C4-2B (cell line): ENCODE measurements around the gene CTAGE6.
"Not testable (repeated sequence)": the region's sequence is repeated elsewhere in the genome, so short reads cannot be mapped to it uniquely, and the experiment has no call there.

ENCODE experiments used
- H3K27ac ChIP-seq: fragments of 450-650 bp; 2 replicates; pipeline ENCODE4 v1.5.1; 2017
- CTCF ChIP-seq: fragments of 450-650 bp; conservative IDR thresholded peaks from 2 replicates; pipeline ENCODE4 v1.5.1; 2017; ENCODE audit warnings: mild to moderate bottlenecking
- ZFX ChIP-seq: fragments of 450-650 bp; IDR thresholded peaks from 2 replicates; pipeline ENCODE4 v1.6.1; 2017

The CTAGE6 gene

GRCh38 chr7:143735962-143736361, 21.5 kb downstream of the CTAGE6 start:
- TF ChIP-seq ZFX = no peak
- no peak for TF ChIP-seq CTCF

GRCh38 chr7:143733876-143734275, 23.6 kb downstream of the CTAGE6 start:
- no peak for TF ChIP-seq CTCF
- no peak for TF ChIP-seq ZFX
- H3K27ac ChIP-seq = no peak overlapping the region

More at GRCh38 chr7:143735962-143736361, 21.5 kb downstream of the CTAGE6 start:
- H3K27ac ChIP-seq = no peak overlapping the region

GRCh38 chr7:143728333-143728862, 29.1 kb downstream of the CTAGE6 start:
- TF ChIP-seq ZFX (no peak), CTCF (no peak)
- H3K27ac ChIP-seq = no peak overlapping the region

- not testable (repeated sequence) for H3K27ac ChIP-seq
Observed at GRCh38 chr7:143727561-143727960, 29.9 kb downstream of the CTAGE6 start.

- not testable (repeated sequence) for H3K27ac ChIP-seq
Observed at GRCh38 chr7:143726143-143726542, 31.4 kb downstream of the CTAGE6 start.

- not testable (repeated sequence) for H3K27ac ChIP-seq
Observed at GRCh38 chr7:143720335-143720734, 37.2 kb downstream of the CTAGE6 start.

GRCh38 chr7:143715543-143716193, 41.8 kb downstream of the CTAGE6 start:
- H3K27ac ChIP-seq = not testable (repeated sequence)

- not testable (repeated sequence) for H3K27ac ChIP-seq
Observed at GRCh38 chr7:143714581-143715454, 42.7 kb downstream of the CTAGE6 start.

- H3K27ac ChIP-seq = not testable (repeated sequence)
Observed at GRCh38 chr7:143712381-143712780, 45.1 kb downstream of the CTAGE6 start.

- not testable (repeated sequence) for H3K27ac ChIP-seq
Observed at GRCh38 chr7:143711727-143712324, 45.7 kb downstream of the CTAGE6 start.

GRCh38 chr7:143709895-143710294, 47.6 kb downstream of the CTAGE6 start:
- not testable (repeated sequence) for H3K27ac ChIP-seq
